Osteocyte (in vitro differentiated cells): ENCODE results near the gene CDH13. TPM values are rescaled to one million over a fixed set of nuclear protein-coding genes. Genes with fewer than 3 reads are reported as not detected.
"Not testable (repeated sequence)": the region's sequence is repeated elsewhere in the genome, so short reads cannot be mapped to it uniquely, and the experiment has no call there.

ENCODE experiments used
- DNase-seq: peaks from one replicate; pipeline ENCODE4 v3.0.0; 2021; ENCODE audit warnings: mixed read lengths; ENCODE audit not compliant: unreplicated experiment; ENCODE audit errors: extremely low spot score
- H3K27ac Mint-ChIP-seq: one replicate; pipeline ENCODE4 v1.8.0; 2021; ENCODE audit warnings: mild to moderate bottlenecking, mixed read lengths; ENCODE audit not compliant: unreplicated experiment
- H3K27me3 Mint-ChIP-seq: one replicate; pipeline ENCODE4 v1.8.0; 2021; ENCODE audit warnings: mixed read lengths; ENCODE audit not compliant: unreplicated experiment
- H3K36me3 Mint-ChIP-seq: one replicate; pipeline ENCODE4 v1.8.0; 2021; ENCODE audit warnings: mixed read lengths; ENCODE audit not compliant: unreplicated experiment
- H3K4me1 Mint-ChIP-seq: one replicate; pipeline ENCODE4 v1.8.0; 2021; ENCODE audit warnings: mixed read lengths; ENCODE audit not compliant: unreplicated experiment
- H3K4me3 Mint-ChIP-seq: one replicate; pipeline ENCODE4 v1.8.0; 2021; ENCODE audit warnings: mild to moderate bottlenecking, moderate library complexity, mixed read lengths; ENCODE audit not compliant: unreplicated experiment
- H3K9me3 Mint-ChIP-seq: one replicate; pipeline ENCODE4 v1.8.0; 2021; ENCODE audit warnings: mixed read lengths; ENCODE audit not compliant: unreplicated experiment
- total RNA-seq: library from RNA; stranded (reverse); gene quantifications from 2 replicates; pipeline ENCODE4 v1.2.1, GENCODE V29; 2021
- TF ChIP-seq, protein P1 (sequence below): fragments of 200-600 bp; sonication (generic); IDR thresholded peaks from 2 replicates; pipeline ENCODE4 v1.5.0; 2021; ENCODE audit warnings: antibody characterized with exemption, mild to moderate bottlenecking, moderate library complexity

CDH13 gene
- total RNA-seq, 1 donor from 2014 or later: 27.0 TPM

DNA sequence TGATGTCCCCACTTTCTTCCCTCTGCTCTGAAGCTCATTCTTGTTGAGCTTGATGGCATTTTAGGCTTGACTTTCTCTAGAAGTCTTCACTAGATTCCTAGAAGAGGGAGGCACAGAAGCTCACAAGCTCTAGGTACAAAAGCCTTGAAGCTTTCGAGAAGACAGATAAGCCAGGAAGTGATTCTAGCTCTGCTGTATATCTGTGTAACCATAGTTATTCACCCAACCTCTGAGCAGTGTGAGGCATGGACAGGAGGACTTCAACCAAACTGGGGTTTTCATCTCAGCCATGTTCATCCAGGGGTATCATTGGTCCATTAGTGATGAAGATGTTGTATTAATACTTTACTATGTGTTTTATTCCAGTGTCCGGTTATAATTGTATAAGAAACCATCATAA is 299.7 kb downstream of the CDH13 start:
- no peak overlapping the region for H3K4me3 Mint-ChIP-seq

DNA sequence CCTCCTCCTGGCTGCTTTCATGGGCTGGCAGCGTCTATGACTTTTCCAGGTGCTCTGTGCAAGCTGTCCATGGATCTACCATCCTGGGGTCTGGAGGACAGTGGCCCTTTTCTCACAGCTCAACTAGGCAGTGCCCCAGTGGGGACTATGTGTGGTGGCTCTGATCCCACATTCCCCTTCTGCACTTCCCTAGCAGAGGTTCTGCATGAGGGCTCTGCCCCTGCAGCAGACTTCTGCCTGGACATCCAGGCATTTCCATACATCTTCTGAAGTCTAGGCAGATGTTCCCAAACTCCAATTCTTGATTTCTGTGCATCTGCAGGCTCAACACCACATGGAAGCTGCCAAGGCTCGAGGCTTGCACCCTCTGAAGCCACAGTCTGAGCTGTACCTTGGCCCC is 307.2 kb downstream of the CDH13 start:
- DNase-seq, H3K4me3 Mint-ChIP-seq, H3K27ac Mint-ChIP-seq, H3K4me1 Mint-ChIP-seq, H3K9me3 Mint-ChIP-seq, H3K36me3 Mint-ChIP-seq, H3K27me3 Mint-ChIP-seq: not testable (repeated sequence)

More for the DNA sequence above, 299.7 kb downstream of the CDH13 start:
- no peaks in the 10 kb centered on the region for H3K36me3 Mint-ChIP-seq
- no peaks in the 10 kb centered on the region for H3K4me1 Mint-ChIP-seq
- peaks cover 5% of the 10 kb centered on the region for H3K9me3 Mint-ChIP-seq
- no peak overlapping the region for H3K27ac Mint-ChIP-seq
- TF ChIP-seq, protein P1, sequence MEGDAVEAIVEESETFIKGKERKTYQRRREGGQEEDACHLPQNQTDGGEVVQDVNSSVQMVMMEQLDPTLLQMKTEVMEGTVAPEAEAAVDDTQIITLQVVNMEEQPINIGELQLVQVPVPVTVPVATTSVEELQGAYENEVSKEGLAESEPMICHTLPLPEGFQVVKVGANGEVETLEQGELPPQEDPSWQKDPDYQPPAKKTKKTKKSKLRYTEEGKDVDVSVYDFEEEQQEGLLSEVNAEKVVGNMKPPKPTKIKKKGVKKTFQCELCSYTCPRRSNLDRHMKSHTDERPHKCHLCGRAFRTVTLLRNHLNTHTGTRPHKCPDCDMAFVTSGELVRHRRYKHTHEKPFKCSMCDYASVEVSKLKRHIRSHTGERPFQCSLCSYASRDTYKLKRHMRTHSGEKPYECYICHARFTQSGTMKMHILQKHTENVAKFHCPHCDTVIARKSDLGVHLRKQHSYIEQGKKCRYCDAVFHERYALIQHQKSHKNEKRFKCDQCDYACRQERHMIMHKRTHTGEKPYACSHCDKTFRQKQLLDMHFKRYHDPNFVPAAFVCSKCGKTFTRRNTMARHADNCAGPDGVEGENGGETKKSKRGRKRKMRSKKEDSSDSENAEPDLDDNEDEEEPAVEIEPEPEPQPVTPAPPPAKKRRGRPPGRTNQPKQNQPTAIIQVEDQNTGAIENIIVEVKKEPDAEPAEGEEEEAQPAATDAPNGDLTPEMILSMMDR: no peak
- no peak for DNase-seq
- H3K27me3 Mint-ChIP-seq: no peaks in the 10 kb centered on the region

DNA sequence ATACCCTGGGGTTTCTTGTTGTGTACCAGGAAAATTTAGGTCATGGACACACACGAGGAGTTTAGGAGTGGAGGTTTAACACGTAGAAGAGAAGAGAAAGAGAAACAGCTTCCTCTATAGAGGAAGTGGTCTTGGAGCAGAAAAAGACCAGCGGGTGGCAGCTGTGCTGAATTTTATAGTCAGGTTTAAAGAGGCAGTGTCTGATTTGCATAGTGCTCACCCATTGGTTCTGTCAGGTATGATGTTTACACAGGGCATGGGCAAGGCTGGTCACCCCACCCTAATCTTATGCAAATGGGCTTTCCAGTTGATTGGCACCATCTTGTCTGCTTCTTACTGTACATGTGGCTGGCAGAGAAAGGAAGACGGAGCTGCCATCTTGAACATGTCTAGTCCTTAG is 309.0 kb downstream of the CDH13 start:
- Mint-ChIP-seq H3K9me3 (peaks cover 4% of the 10 kb centered on the region), H3K27ac (no peak overlapping the region), H3K4me3 (no peak overlapping the region), H3K27me3 (no peaks in the 10 kb centered on the region), H3K36me3 (no peaks in the 10 kb centered on the region), H3K4me1 (peaks cover 2% of the 10 kb centered on the region)
- TF ChIP-seq, protein P1: no peak
- DNase-seq: no peak

DNA sequence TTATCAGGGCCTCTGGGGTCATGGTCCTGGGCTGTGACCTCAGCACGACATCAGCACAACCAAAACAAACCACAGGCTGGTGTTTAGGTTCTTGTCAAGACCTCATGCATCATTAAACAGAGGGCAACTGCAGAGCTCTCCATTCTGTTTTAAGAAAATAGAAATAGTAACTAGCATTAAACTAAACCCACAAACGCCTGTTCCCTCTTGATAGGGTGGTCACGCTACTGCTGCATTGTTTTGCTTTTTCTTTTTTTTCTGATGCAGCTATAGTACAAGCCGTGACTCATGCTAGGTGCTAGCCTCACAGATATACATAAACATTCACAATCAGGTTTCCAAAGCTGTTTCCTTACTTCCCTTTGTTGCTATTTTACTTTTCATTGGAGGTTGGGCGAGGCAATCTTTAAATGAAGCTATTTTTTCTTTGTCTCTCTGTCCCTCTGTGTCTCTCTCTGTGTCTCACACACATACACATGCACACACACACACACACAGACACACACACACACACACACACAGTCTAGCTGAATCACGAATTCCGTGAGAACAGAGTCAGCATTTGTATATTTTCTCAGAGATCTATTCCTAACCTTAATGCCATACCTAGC is 310.3 kb downstream of the CDH13 start:
- H3K27ac Mint-ChIP-seq: no peak overlapping the region
- H3K4me3 Mint-ChIP-seq: no peak overlapping the region
- H3K9me3 Mint-ChIP-seq: peaks cover 4% of the 10 kb centered on the region
- TF ChIP-seq, protein P1: no peak
- no peak for DNase-seq
- H3K4me1 Mint-ChIP-seq: peaks cover 2% of the 10 kb centered on the region
- no peaks in the 10 kb centered on the region for H3K36me3 Mint-ChIP-seq
- H3K27me3 Mint-ChIP-seq: no peaks in the 10 kb centered on the region

DNA sequence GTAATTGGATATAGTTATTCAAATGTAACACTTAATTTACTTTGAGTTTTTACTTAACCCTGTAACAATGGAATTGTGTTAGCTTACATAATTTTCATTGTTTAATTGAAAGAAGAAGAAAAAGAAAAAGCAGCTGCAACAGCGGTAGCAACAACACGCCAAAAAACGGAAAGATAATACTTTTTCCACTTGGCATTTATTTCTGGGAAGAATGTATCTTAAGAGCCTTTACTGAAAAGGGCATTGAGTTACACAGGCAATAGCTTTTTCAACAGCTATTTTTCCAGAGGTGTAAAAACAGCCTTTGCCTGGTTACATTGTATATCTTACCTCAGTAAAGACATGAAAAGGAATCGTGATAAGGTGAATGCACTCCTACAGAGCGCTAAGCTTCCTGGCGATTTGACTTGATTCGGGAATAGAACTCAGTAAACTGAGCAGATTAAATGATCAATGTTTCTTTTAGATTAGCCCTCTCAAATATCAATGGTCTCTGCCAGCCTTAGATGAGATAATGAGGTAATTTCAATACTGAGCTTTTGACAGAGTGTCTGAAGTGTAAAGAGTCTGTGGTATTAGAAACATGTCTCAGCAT is 311.3 kb downstream of the CDH13 start:
- Mint-ChIP-seq H3K9me3 (peaks cover 2% of the 10 kb centered on the region), H3K27me3 (no peaks in the 10 kb centered on the region), H3K27ac (no peak overlapping the region), H3K4me3 (no peak overlapping the region), H3K4me1 (peaks cover 2% of the 10 kb centered on the region), H3K36me3 (no peaks in the 10 kb centered on the region)
- TF ChIP-seq, protein P1: no peak
- no peak for DNase-seq
